ENCODE results near the gene ARL11.

GRCh38 chr13:49587311-49587847 lies 40.9 kb upstream of the ARL11 start:
- TF ChIP-seq CTCF (IDR thresholded peaks at IDR 0.05), result no peak
- no peak for TF ChIP-seq POLR2A (IDR thresholded peaks at IDR 0.05)
